IMR-90 (cell line): ENCODE results near the gene KRT72. TPM values are rescaled to one million over a fixed set of nuclear protein-coding genes. Genes with fewer than 3 reads are reported as not detected.

Source experiments
- ATAC-seq: fragments of 200-7000 bp; cut with Tn5 transposase; 2 replicates; pipeline ENCODE4 v1.9.1; 2020; ENCODE audit warnings: low read depth, mild to moderate bottlenecking, moderate library complexity
- BruUV-seq: library from RNA; stranded (reverse); fragments of 400-500 nt; replicated peaks from 2 replicates; lab custom pipeline; 2021; lab: Mats Ljungman, UMichigan
- CTCF ChIA-PET: fragments of 300-600 bp; formaldehyde crosslinking; extraction: SDS; loops from one replicate; lab custom pipeline; 2021; ENCODE audit warnings: antibody characterized with exemption; lab: Yijun Ruan, JAX
- POLR2A ChIA-PET: fragments of 300-600 bp; sonication (Branson Sonifier 250); formaldehyde crosslinking; loops from one replicate; lab custom pipeline; 2022; ENCODE audit warnings: antibody characterized with exemption; ENCODE audit not compliant: unreplicated experiment; lab: Charles Lee
- DNase-seq: peaks from one replicate; pipeline ENCODE4 v3.0.0; 2013
- H2AFZ ChIP-seq: replicated peaks from 2 replicates; pipeline ENCODE3; 2013; ENCODE audit warnings: low read length, mild to moderate bottlenecking; ENCODE audit not compliant: poor library complexity
- H2AK5ac ChIP-seq: 2 replicates; pipeline ENCODE4 v1.6.1; 2013; ENCODE audit warnings: low read depth, low read length, inconsistent platforms
- H2AK9ac ChIP-seq: replicated peaks from 2 replicates; pipeline ENCODE3; 2013; ENCODE audit warnings: mild to moderate bottlenecking, low read depth, low read length, moderate library complexity; ENCODE audit not compliant: poor library complexity
- H2BK120ac ChIP-seq: 2 replicates; pipeline ENCODE4 v1.6.1; 2013; ENCODE audit warnings: low read depth, low read length, inconsistent platforms
- H2BK15ac ChIP-seq: 3 replicates; pipeline ENCODE4 v1.6.1; 2013; ENCODE audit warnings: low read depth, low read length, inconsistent platforms
- H2BK20ac ChIP-seq: 2 replicates; pipeline ENCODE4 v1.6.1; 2013; ENCODE audit warnings: low read depth, mild to moderate bottlenecking, inconsistent platforms, low read length, moderate library complexity
- H2BK5ac ChIP-seq: 2 replicates; pipeline ENCODE4 v1.6.1; 2013; ENCODE audit warnings: mild to moderate bottlenecking, low read depth, low read length, inconsistent platforms; ENCODE audit not compliant: poor library complexity, severe bottlenecking
- H3K14ac ChIP-seq: replicated peaks from 2 replicates; pipeline ENCODE4 v1.6.1; 2013; ENCODE audit warnings: low read depth, low read length, inconsistent platforms
- H3K18ac ChIP-seq: 2 replicates; pipeline ENCODE4 v1.6.1; 2013; ENCODE audit warnings: low read depth, low read length, control low read depth
- H3K23ac ChIP-seq: 2 replicates; pipeline ENCODE4 v1.6.1; 2013; ENCODE audit warnings: low read depth, low read length, inconsistent platforms
- H3K27ac ChIP-seq: 2 replicates; pipeline ENCODE4 v1.5.1; 2013; ENCODE audit warnings: mild to moderate bottlenecking, control low read depth, low read length; ENCODE audit not compliant: insufficient read depth
- H3K27me3 ChIP-seq: 2 replicates; pipeline ENCODE4 v1.6.1; 2013; ENCODE audit warnings: low read length; ENCODE audit not compliant: control insufficient read depth, insufficient read depth
- H3K36me3 ChIP-seq: 2 replicates; pipeline ENCODE4 v1.6.1; 2013; ENCODE audit warnings: low read length, mixed read lengths; ENCODE audit not compliant: control insufficient read depth, insufficient read depth
- H3K4ac ChIP-seq: 2 replicates; pipeline ENCODE4 v1.6.1; 2013; ENCODE audit warnings: low read depth, low read length, inconsistent platforms
- H3K4me1 ChIP-seq: 2 replicates; pipeline ENCODE4 v1.6.1; 2013; ENCODE audit warnings: low read length, mixed read lengths; ENCODE audit not compliant: control insufficient read depth, insufficient read depth
- H3K4me2 ChIP-seq: 2 replicates; pipeline ENCODE4 v1.6.1; 2013; ENCODE audit warnings: low read depth, mild to moderate bottlenecking, control low read depth, low read length, moderate library complexity
- H3K4me3 ChIP-seq: 2 replicates; pipeline ENCODE4 v1.5.1; 2013; ENCODE audit warnings: low read depth, mild to moderate bottlenecking, control low read depth, low read length, moderate library complexity; ENCODE audit not compliant: insufficient read depth
- H3K56ac ChIP-seq: 2 replicates; pipeline ENCODE4 v1.6.1; 2013; ENCODE audit warnings: low read length, inconsistent platforms; ENCODE audit not compliant: insufficient read depth; ENCODE audit errors: extremely low read depth
- H3K79me1 ChIP-seq, 2 experiments: 2 replicates each; pipeline ENCODE4 v1.6.1; 2013; ENCODE audit warnings: low read length in 2 of 2, inconsistent platforms in 1 of 2, low read depth in 1 of 2
- H3K9ac ChIP-seq: 2 replicates; pipeline ENCODE4 v1.6.1; 2013; ENCODE audit warnings: low read depth, low read length, control low read depth
- H3K9me1 ChIP-seq: 2 replicates; pipeline ENCODE4 v1.6.1; 2013; ENCODE audit warnings: low read length, inconsistent platforms; ENCODE audit not compliant: insufficient read depth
- H3K9me3 ChIP-seq: 2 replicates; pipeline ENCODE4 v1.6.1; 2013; ENCODE audit warnings: low read length; ENCODE audit not compliant: control insufficient read depth, insufficient read depth
- H4K20me1 ChIP-seq: 2 replicates; pipeline ENCODE4 v1.6.1; 2013; ENCODE audit warnings: low read length, inconsistent platforms; ENCODE audit not compliant: insufficient read depth
- H4K5ac ChIP-seq: 2 replicates; pipeline ENCODE4 v1.6.1; 2013; ENCODE audit warnings: mild to moderate bottlenecking, low read depth, low read length, control low read depth
- H4K8ac ChIP-seq, 2 experiments: 2 replicates each; pipeline ENCODE4 v1.6.1; 2013; ENCODE audit warnings: low read depth in 2 of 2, low read length in 2 of 2, control low read depth in 1 of 2, inconsistent platforms in 1 of 2
- H4K91ac ChIP-seq: 2 replicates; pipeline ENCODE4 v1.6.1; 2013; ENCODE audit warnings: low read depth, low read length, inconsistent platforms; ENCODE audit not compliant: insufficient read depth
- BHLHE40 ChIP-seq: fragments of 150-350 bp; IDR thresholded peaks from 2 replicates; pipeline ENCODE4 v1.6.1; 2016; ENCODE audit warnings: mild to moderate bottlenecking, low read depth, low read length
- CEBPB ChIP-seq: IDR thresholded peaks from 2 replicates; pipeline ENCODE4 v1.6.1; 2012; ENCODE audit warnings: low read depth, low read length, improper control_type of control experiment
- CHD1 ChIP-seq: IDR thresholded peaks from 2 replicates; pipeline ENCODE4 v1.6.1; 2012; ENCODE audit warnings: low read depth, low read length, improper control_type of control experiment
- FOS ChIP-seq: fragments of 150-350 bp; IDR thresholded peaks from 2 replicates; pipeline ENCODE4 v1.6.1; 2016; ENCODE audit warnings: low read depth, low read length
- MAFK ChIP-seq: IDR thresholded peaks from 2 replicates; pipeline ENCODE4 v1.6.1; 2012; ENCODE audit warnings: low read depth, low read length, improper control_type of control experiment
- MAZ ChIP-seq: IDR thresholded peaks from 2 replicates; pipeline ENCODE4 v1.6.1; 2012; ENCODE audit warnings: low read depth, mild to moderate bottlenecking, low read length, improper control_type of control experiment, moderate library complexity, borderline replicate concordance
- MXI1 ChIP-seq: IDR thresholded peaks from 2 replicates; pipeline ENCODE4 v1.6.1; 2012; ENCODE audit warnings: low read depth, mild to moderate bottlenecking, low read length, moderate library complexity, borderline replicate concordance
- NFE2L2 ChIP-seq: fragments of 150-350 bp; IDR thresholded peaks from 2 replicates; pipeline ENCODE4 v1.6.1; 2016; ENCODE audit warnings: low read depth, mild to moderate bottlenecking, low read length
- POLR2A ChIP-seq: IDR thresholded peaks from 2 replicates; pipeline ENCODE4 v1.6.1; 2012; ENCODE audit warnings: mild to moderate bottlenecking, low read depth, low read length
- RAD21 ChIP-seq: IDR thresholded peaks from 2 replicates; pipeline ENCODE4 v1.6.1; 2012; ENCODE audit warnings: low read length, improper control_type of control experiment
- RCOR1 ChIP-seq: IDR thresholded peaks from 2 replicates; pipeline ENCODE4 v1.6.1; 2012; ENCODE audit warnings: mild to moderate bottlenecking, low read length, improper control_type of control experiment; ENCODE audit not compliant: insufficient replicate concordance
- RFX5 ChIP-seq: IDR thresholded peaks from 2 replicates; pipeline ENCODE4 v1.8.0; 2012; ENCODE audit warnings: low read depth, mild to moderate bottlenecking, low read length, moderate library complexity
- SMC3 ChIP-seq: fragments of 150-350 bp; IDR thresholded peaks from 2 replicates; pipeline ENCODE4 v1.6.1; 2016; ENCODE audit warnings: low read depth, mild to moderate bottlenecking, antibody characterized with exemption, low read length, moderate library complexity
- WGBS, 2 experiments: methylation state at CpG; one replicate each; pipeline versions ENCODE4 v1.1.5 to v1.1.7; 2013; ENCODE audit warnings: missing lambda C conversion rate in 2 of 2; ENCODE audit not compliant: insufficient read length in 1 of 2; ENCODE audit errors: extremely low coverage in 2 of 2; 5-methylcytosine and 5-hydroxymethylcytosine counted together
- dilution Hi-C: fragments of 300-500 bp; cut with HindIII; formaldehyde crosslinking; loops from one replicate; pipeline ENCODE4 v1.14.3; 2018; ENCODE audit warnings: low sequenced_read_pairs; ENCODE audit not compliant: unreplicated experiment
- in situ Hi-C: fragments of 300-500 bp; cut with MboI; formaldehyde crosslinking; loops from 3 replicates; pipeline ENCODE4 v1.14.3; 2019; ENCODE audit warnings: low sequenced_read_pairs, inconsistent platforms, mixed read lengths
- intact Hi-C: fragments of 100-400 bp; cut with micrococcal nuclease; formaldehyde crosslinking; loops from 2 replicates; pipeline ENCODE4 v1.10.0; 2022
- polyA plus RNA-seq, 3 experiments: library from polyadenylated mRNA; depleted of rRNA; stranded (reverse); fragments of >200 nt; gene quantifications; 2 replicates each; pipeline ENCODE4 v1.2.3, GENCODE V29; 2012; ENCODE audit warnings: low replicate concordance in 1 of 3
- total RNA-seq: library from RNA; depleted of rRNA; stranded (reverse); fragments of >200 nt; gene quantifications from 2 replicates; pipeline ENCODE4 v1.2.3, GENCODE V29; 2012
- TF ChIP-seq, protein P1 (sequence below): fragments of 150-350 bp; IDR thresholded peaks from 2 replicates; pipeline ENCODE4 v1.6.1; 2017; ENCODE audit warnings: mild to moderate bottlenecking, antibody characterized with exemption, low read length, low read depth
- TF ChIP-seq, protein P2 (sequence below): conservative IDR thresholded peaks from 2 replicates; pipeline ENCODE4 v1.5.1; 2012; ENCODE audit warnings: mild to moderate bottlenecking, low read depth, low read length, improper control_type of control experiment
- TF ChIP-seq, protein P3 (sequence below): fragments of 150-350 bp; IDR thresholded peaks from 2 replicates; pipeline ENCODE4 v1.6.1; 2016; ENCODE audit warnings: low read depth, mild to moderate bottlenecking, low read length, moderate library complexity, borderline replicate concordance

KRT72 gene
- total and polyA plus RNA-seq, 2 of the 4 experiments (the other 2 are of a cell fraction) = not detected

DNA sequence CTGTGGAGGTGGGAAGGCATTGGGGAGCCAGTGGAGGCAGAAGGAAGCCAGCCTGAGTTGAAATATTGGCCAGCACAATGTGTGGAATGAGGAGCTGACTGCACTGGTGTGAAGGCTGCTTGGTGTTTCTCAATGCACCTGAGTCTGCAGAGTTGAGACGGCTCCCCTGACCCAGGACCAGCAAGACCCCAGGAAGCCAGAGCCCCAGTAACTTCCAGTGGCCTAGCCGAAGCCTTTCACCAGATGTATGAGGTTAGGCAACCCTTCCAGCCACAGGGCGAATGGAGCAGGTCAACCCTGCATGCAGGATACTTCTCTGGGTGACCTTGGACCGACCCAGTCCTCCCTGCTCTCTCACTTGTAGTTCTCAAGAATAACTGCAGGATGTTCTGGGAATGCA lies 30.0 kb upstream of the KRT72 start:
- dilution Hi-C loops = no loop called here
- Histone ChIP-seq H3K36me3 (no peaks in the 10 kb centered on the region), H2AK9ac (no peak overlapping the region), H3K14ac (no peak overlapping the region), H3K4me2 (no peak overlapping the region), H3K23ac (no peak overlapping the region), H3K27ac (no peak overlapping the region), H4K5ac (no peak overlapping the region), H4K8ac (no peak overlapping the region), H3K18ac (no peak overlapping the region), H4K20me1 (no peaks in the 10 kb centered on the region; the same call in 1 of the 2 replicates), H3K79me1 (no peaks in the 10 kb centered on the region), H2AFZ (no peak overlapping the region), H3K9me3 (no peaks in the 10 kb centered on the region), H2BK120ac (no peak overlapping the region), H2BK15ac (no peak overlapping the region), H3K4me3 (no peak overlapping the region), H3K4ac (no peak overlapping the region), H3K9me1 (no peaks in the 10 kb centered on the region), H2BK5ac (no peak overlapping the region), H4K91ac (no peak overlapping the region), H3K56ac (no peak overlapping the region), H3K4me1 (no peaks in the 10 kb centered on the region), H3K9ac (no peak overlapping the region), H2AK5ac (no peak overlapping the region), H3K27me3 (peaks cover 10% of the 10 kb centered on the region), H2BK20ac (no peak overlapping the region)
- no CpG with 5 or more reads among the region's 4 CpGs for WGBS, 2 experiments
- ATAC-seq = no peak
- in situ Hi-C loops = no loop called here
- BruUV-seq = no TSS peak
- ChIA-PET CTCF (no interaction called here), POLR2A (no interaction called here)
- intact Hi-C loops = no loop called here
- no peak for TF ChIP-seq MAZ
- TF ChIP-seq, protein P1, sequence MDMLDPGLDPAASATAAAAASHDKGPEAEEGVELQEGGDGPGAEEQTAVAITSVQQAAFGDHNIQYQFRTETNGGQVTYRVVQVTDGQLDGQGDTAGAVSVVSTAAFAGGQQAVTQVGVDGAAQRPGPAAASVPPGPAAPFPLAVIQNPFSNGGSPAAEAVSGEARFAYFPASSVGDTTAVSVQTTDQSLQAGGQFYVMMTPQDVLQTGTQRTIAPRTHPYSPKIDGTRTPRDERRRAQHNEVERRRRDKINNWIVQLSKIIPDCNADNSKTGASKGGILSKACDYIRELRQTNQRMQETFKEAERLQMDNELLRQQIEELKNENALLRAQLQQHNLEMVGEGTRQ = no peak
- TF ChIP-seq BHLHE40 = no peak
- TF ChIP-seq RAD21 = no peak
- no peak for TF ChIP-seq CEBPB
- no peak for TF ChIP-seq FOS
- no peak for TF ChIP-seq NFE2L2
- TF ChIP-seq, protein P2, sequence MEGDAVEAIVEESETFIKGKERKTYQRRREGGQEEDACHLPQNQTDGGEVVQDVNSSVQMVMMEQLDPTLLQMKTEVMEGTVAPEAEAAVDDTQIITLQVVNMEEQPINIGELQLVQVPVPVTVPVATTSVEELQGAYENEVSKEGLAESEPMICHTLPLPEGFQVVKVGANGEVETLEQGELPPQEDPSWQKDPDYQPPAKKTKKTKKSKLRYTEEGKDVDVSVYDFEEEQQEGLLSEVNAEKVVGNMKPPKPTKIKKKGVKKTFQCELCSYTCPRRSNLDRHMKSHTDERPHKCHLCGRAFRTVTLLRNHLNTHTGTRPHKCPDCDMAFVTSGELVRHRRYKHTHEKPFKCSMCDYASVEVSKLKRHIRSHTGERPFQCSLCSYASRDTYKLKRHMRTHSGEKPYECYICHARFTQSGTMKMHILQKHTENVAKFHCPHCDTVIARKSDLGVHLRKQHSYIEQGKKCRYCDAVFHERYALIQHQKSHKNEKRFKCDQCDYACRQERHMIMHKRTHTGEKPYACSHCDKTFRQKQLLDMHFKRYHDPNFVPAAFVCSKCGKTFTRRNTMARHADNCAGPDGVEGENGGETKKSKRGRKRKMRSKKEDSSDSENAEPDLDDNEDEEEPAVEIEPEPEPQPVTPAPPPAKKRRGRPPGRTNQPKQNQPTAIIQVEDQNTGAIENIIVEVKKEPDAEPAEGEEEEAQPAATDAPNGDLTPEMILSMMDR = no peak
- TF ChIP-seq, protein P3, sequence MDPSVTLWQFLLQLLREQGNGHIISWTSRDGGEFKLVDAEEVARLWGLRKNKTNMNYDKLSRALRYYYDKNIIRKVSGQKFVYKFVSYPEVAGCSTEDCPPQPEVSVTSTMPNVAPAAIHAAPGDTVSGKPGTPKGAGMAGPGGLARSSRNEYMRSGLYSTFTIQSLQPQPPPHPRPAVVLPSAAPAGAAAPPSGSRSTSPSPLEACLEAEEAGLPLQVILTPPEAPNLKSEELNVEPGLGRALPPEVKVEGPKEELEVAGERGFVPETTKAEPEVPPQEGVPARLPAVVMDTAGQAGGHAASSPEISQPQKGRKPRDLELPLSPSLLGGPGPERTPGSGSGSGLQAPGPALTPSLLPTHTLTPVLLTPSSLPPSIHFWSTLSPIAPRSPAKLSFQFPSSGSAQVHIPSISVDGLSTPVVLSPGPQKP = no peak
- no peak for TF ChIP-seq MXI1
- TF ChIP-seq CHD1 = no peak
- TF ChIP-seq RFX5 = no peak
- TF ChIP-seq MAFK = no peak
- no peak for TF ChIP-seq RCOR1
- TF ChIP-seq POLR2A = no peak
- no peak for TF ChIP-seq SMC3
- DNase-seq = no peak
